Measurements from ENCODE around the gene POMGNT1. TPM values are rescaled to one million over a fixed set of nuclear protein-coding genes. Genes with fewer than 3 reads are reported as not detected.

POMGNT1 gene
- total RNA-seq, 2 experiments from 2014 or later: 21.1 to 29.0 TPM

- Histone ChIP-seq H3K4me3 (ENCODE audit: low read length) (no peak overlapping the region), H3K4me1 (ENCODE audit: insufficient read depth, low read length) (no peaks in the 10 kb centered on the region), H3K36me3 (ENCODE audit: insufficient read depth, low read length) (no peaks in the 10 kb centered on the region), H3K27me3 (ENCODE audit: control insufficient read depth in 1 of 2, insufficient read depth in 2 of 2, low read length in 2 of 2) (no peaks in the 10 kb centered on the region), H3K27ac (ENCODE audit: low read depth in 1 of 2, low read length in 2 of 2) (no peak overlapping the region), H3K9me3 (ENCODE audit: control insufficient read depth in 1 of 2, insufficient read depth in 1 of 2, low read length in 2 of 2) (no peaks in the 10 kb centered on the region)
- Mint-ChIP-seq H3K4me1 (ENCODE audit: low read depth) (no peaks in the 10 kb centered on the region), H3K4me3 (no peak overlapping the region), H3K9me3 (no peaks in the 10 kb centered on the region), H3K27me3 (no peaks in the 10 kb centered on the region), H3K36me3 (ENCODE audit: low read depth) (no peaks in the 10 kb centered on the region), H3K27ac (no peak overlapping the region)
- DNase-seq (no peak), ATAC-seq (ENCODE audit: poor library complexity) (no peak)
- TF ChIP-seq CTCF (IDR thresholded peaks at IDR 0.05): no peak
- intact Hi-C loops (cut with DNase I, micrococcal nuclease): no loop called here
- POLR2A ChIA-PET: interaction anchor here (0.9 kb wide), 1 partner anchor 38 kb away, joined by 3 read pairs; no protein-coding TSS in a partner anchor
- CTCF ChIA-PET: no interaction called here
Observed at GRCh38 chr1:46173361-46173856, 24.8 kb downstream of the POMGNT1 start.

- intact Hi-C loops (cut with DNase I, micrococcal nuclease): no loop called here
- Mint-ChIP-seq H3K4me1 (ENCODE audit: low read depth) (peaks cover 6% of the 10 kb centered on the region), H3K27me3 (no peaks in the 10 kb centered on the region), H3K27ac (no peak overlapping the region), H3K36me3 (ENCODE audit: low read depth) (no peaks in the 10 kb centered on the region), H3K4me3 (no peak overlapping the region), H3K9me3 (no peaks in the 10 kb centered on the region)
- H3K4me1 ChIP-seq (ENCODE audit: insufficient read depth, low read length): peaks cover 4% of the 10 kb centered on the region
- DNase-seq (no peak), ATAC-seq (ENCODE audit: poor library complexity) (no peak)
- no peaks in the 10 kb centered on the region for H3K27me3 ChIP-seq (ENCODE audit: control insufficient read depth in 1 of 2, insufficient read depth in 2 of 2, low read length in 2 of 2)
- CTCF ChIA-PET: no interaction called here
- H3K36me3 ChIP-seq (ENCODE audit: insufficient read depth, low read length): no peaks in the 10 kb centered on the region
- H3K9me3 ChIP-seq (ENCODE audit: control insufficient read depth in 1 of 2, insufficient read depth in 1 of 2, low read length in 2 of 2): no peaks in the 10 kb centered on the region
- POLR2A ChIA-PET: interaction anchor here (0.9 kb wide), 1 partner anchor 37 kb away, joined by 3 read pairs; no protein-coding TSS in a partner anchor
- H3K27ac ChIP-seq (ENCODE audit: low read depth in 1 of 2, low read length in 2 of 2): no peak overlapping the region
- TF ChIP-seq CTCF (IDR thresholded peaks at IDR 0.05): no peak
- no peak overlapping the region for H3K4me3 ChIP-seq (ENCODE audit: low read length)
Observed at GRCh38 chr1:46172321-46172720, 25.9 kb downstream of the POMGNT1 start.

GRCh38 chr1:46171871-46172270 is 26.4 kb downstream of the POMGNT1 start:
- ATAC-seq (ENCODE audit: poor library complexity): no peak
- Histone ChIP-seq H3K4me3 (ENCODE audit: low read length) (no peak overlapping the region), H3K9me3 (ENCODE audit: control insufficient read depth in 1 of 2, insufficient read depth in 1 of 2, low read length in 2 of 2) (no peaks in the 10 kb centered on the region), H3K36me3 (ENCODE audit: insufficient read depth, low read length) (no peaks in the 10 kb centered on the region), H3K27ac (ENCODE audit: low read depth in 1 of 2, low read length in 2 of 2) (no peak overlapping the region), H3K27me3 (ENCODE audit: control insufficient read depth in 1 of 2, insufficient read depth in 2 of 2, low read length in 2 of 2) (no peaks in the 10 kb centered on the region), H3K4me1 (ENCODE audit: insufficient read depth, low read length) (peaks cover 8% of the 10 kb centered on the region)
- DNase-seq: no peak
- Mint-ChIP-seq H3K9me3 (no peaks in the 10 kb centered on the region), H3K36me3 (ENCODE audit: low read depth) (no peaks in the 10 kb centered on the region), H3K27me3 (no peaks in the 10 kb centered on the region), H3K4me1 (ENCODE audit: low read depth) (peaks cover 10% of the 10 kb centered on the region), H3K27ac (no peak overlapping the region), H3K4me3 (no peak overlapping the region)
- ChIA-PET POLR2A (no interaction called here), CTCF (no interaction called here)
- TF ChIP-seq CTCF (IDR thresholded peaks at IDR 0.05): no peak
- intact Hi-C loops (cut with DNase I, micrococcal nuclease): no loop called here

Measured in CD4-positive, alpha-beta T cell (primary cell).